Ascending aorta (tissue), 2 donors: ENCODE data around the gene SYNJ2. TPM values are rescaled to one million over a fixed set of nuclear protein-coding genes. Genes with fewer than 3 reads are reported as not detected.

Source experiments
- DNase-seq, 2 donors: peaks; one replicate each; pipeline ENCODE4 v3.0.0-alpha.2; 2019; ENCODE audit warnings: low spot score in 2 of 2
- H3K27ac ChIP-seq, 2 donors: fragments of 200-600 bp; sonication (generic); one replicate each; pipeline ENCODE4 v1.5.1; 2016 to 2017; ENCODE audit warnings: mild to moderate bottlenecking in 1 of 2
- H3K27me3 ChIP-seq: fragments of 200-600 bp; sonication (generic); one replicate; pipeline ENCODE4 v1.5.1; 2017
- H3K36me3 ChIP-seq, 2 donors: fragments of 200-600 bp; sonication (generic); one replicate each; pipeline ENCODE4 v1.5.1; 2016
- H3K4me1 ChIP-seq, 2 donors: fragments of 200-600 bp; sonication (generic); one replicate each; pipeline ENCODE4 v1.5.1; 2016 to 2017; ENCODE audit warnings: mild to moderate bottlenecking in 1 of 2
- H3K4me3 ChIP-seq, 2 donors: fragments of 200-600 bp; sonication (generic); one replicate each; pipeline ENCODE4 v1.5.1; 2016 to 2017; ENCODE audit warnings: mild to moderate bottlenecking in 1 of 2
- H3K9me3 ChIP-seq, 2 donors: fragments of 200-600 bp; sonication (generic); one replicate each; pipeline ENCODE4 v1.5.1; 2016
- intact Hi-C: fragments of 100-400 bp; cut with DNase I; formaldehyde crosslinking; loops from one replicate; pipeline ENCODE4 v1.15.1; 2023
- total RNA-seq: library from RNA; depleted of rRNA; stranded (reverse); fragments of >200 nt; gene quantifications from one replicate; pipeline ENCODE4 v1.1.0, GENCODE V29; 2016
- TF ChIP-seq, protein P1 (sequence below), 3 experiments: fragments of 200-600 bp in 2 of 3; fragments of 450-650 bp in 1 of 3; sonication (generic) in 2 of 3; IDR thresholded peaks; one replicate each; pipeline ENCODE4 v1.5.1; 2016 to 2019; ENCODE audit warnings: antibody characterized with exemption in 3 of 3, mild to moderate bottlenecking in 1 of 3, moderate library complexity in 1 of 3

The SYNJ2 gene
- total RNA-seq, 1 donor from 2014 or later: 3.0 TPM

DNA sequence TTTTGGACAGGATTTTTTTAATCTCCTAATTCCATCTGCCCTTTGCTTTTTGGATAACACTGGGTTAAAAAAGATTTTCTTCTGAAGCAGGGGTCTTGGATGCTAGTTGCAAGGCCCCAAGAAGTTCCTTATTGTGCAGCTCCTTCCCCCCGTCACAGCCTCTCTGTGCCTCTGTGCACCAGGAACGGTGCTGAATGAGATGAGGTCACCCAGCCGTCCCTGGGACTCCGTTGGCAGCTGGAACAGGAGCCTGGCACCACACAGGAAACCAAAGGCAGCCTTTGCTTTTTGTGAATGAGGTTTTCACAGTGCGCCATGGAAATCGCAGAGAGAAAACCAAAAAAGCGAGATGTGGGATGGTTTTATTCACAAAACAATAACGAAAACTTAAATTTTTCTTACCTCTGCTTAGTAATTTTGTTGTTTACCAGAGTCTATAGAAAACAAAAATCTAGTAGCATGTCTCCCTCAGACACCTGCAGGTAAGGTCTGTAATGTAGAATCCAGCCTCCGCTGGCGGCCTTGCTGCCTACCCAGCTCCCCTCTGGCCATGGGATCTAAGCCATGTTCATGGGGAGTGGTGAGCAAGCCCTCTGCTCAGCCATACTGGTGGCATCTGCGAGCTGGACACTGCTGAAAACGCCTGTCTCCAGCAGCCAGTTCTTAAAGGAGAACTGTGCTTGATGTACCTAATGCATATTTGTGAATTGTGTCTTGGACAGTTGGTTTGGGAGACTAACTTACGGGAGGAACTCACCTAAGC is 40.4 kb upstream of the SYNJ2 start:
- Histone ChIP-seq H3K27ac (no peak overlapping the region), H3K27me3 (no peaks in the 10 kb centered on the region), H3K9me3 (no peaks in the 10 kb centered on the region), H3K36me3 (peaks cover 84 to 93% of the 10 kb centered on the region in 2 donors), H3K4me1 (no peaks in the 10 kb centered on the region), H3K4me3 (no peak overlapping the region)
- intact Hi-C loops: no loop called here
- no peak for DNase-seq
- TF ChIP-seq, protein P1, sequence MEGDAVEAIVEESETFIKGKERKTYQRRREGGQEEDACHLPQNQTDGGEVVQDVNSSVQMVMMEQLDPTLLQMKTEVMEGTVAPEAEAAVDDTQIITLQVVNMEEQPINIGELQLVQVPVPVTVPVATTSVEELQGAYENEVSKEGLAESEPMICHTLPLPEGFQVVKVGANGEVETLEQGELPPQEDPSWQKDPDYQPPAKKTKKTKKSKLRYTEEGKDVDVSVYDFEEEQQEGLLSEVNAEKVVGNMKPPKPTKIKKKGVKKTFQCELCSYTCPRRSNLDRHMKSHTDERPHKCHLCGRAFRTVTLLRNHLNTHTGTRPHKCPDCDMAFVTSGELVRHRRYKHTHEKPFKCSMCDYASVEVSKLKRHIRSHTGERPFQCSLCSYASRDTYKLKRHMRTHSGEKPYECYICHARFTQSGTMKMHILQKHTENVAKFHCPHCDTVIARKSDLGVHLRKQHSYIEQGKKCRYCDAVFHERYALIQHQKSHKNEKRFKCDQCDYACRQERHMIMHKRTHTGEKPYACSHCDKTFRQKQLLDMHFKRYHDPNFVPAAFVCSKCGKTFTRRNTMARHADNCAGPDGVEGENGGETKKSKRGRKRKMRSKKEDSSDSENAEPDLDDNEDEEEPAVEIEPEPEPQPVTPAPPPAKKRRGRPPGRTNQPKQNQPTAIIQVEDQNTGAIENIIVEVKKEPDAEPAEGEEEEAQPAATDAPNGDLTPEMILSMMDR (IDR thresholded peaks at IDR 0.05): no peak

DNA sequence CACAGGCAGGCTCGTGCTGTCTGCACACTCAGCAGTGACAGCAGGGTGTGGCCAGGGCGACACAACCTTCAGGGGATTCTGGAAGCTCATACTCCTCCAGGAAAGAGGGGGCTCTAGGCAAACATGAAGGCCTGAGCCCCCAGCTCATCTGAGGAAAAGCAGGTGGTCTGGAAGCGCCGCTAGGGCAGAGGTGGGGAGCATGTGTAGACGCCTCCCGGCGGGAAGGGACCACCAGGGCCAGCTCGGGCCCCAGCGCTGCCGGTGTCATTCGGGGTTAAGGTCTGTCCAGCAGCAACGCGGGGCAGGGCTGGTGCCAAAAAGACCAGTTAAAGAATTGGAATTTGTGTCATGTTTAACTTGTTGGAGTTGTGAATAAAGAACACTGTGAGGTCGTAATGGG is 39.3 kb upstream of the SYNJ2 start:
- no peak for DNase-seq
- no peaks in the 10 kb centered on the region for H3K4me1 ChIP-seq
- intact Hi-C loops: no loop called here
- no peaks in the 10 kb centered on the region for H3K27me3 ChIP-seq
- H3K36me3 ChIP-seq: peaks cover 78 to 86% of the 10 kb centered on the region in 2 donors
- H3K4me3 ChIP-seq: no peak overlapping the region
- TF ChIP-seq, protein P1 (IDR thresholded peaks at IDR 0.05): no peak
- no peak overlapping the region for H3K27ac ChIP-seq
- no peaks in the 10 kb centered on the region for H3K9me3 ChIP-seq

DNA sequence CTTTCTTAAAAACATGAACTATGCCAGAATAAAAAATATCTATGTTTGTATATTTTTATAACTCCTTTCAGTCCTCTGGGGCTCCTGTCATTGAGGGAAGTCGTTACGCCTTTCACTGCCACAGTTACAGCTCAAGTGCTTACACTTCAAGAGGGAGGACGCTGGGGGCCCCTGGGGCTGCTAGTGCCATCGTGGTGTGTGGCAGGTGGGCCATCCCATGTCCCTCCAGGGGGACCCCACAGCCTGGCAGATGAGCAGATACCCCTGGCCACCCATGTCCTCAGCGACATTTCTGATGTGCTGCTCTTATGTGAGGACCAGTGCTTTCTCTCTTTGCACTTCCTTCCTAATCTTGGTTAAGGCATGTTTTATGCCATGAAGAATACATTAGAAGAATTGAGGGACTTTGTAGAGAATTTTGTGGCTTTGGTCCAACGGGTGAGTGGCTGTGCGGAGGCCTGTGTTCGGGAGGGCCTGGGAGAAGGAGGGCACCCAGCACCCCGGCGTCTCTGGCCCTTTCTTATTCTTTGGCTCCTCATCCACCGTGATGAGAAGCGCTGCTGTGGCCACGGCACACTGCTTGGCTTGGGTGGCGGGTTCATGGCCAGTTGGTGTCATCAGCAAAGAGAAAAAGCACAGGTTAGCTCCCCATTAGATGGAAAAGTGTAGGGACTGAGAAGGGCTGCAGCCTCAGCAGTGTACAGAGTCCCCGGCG is 38.3 kb upstream of the SYNJ2 start:
- no peak for DNase-seq
- peaks cover 70 to 76% of the 10 kb centered on the region in 2 donors for H3K36me3 ChIP-seq
- H3K4me1 ChIP-seq: no peaks in the 10 kb centered on the region
- TF ChIP-seq, protein P1 (IDR thresholded peaks at IDR 0.05): no peak
- no peaks in the 10 kb centered on the region for H3K27me3 ChIP-seq
- intact Hi-C loops: no loop called here
- H3K9me3 ChIP-seq: no peaks in the 10 kb centered on the region
- no peak overlapping the region for H3K27ac ChIP-seq
- H3K4me3 ChIP-seq: no peak overlapping the region

DNA sequence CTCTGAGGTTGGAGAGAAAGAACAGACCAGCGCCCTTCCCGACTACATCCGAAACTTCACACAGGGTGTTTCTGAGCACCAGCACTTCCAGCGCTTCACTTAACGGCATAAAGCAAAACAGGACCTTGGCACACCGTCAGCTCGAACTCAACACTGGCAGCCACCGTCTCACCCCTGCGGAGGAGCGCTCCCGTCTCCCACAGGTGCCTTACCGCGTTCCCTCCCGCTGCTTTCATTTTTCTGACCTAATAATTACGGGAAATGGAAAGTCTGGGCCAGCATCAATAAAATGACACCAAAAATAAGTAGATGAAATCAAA is 37.7 kb upstream of the SYNJ2 start:
- no peak overlapping the region for H3K4me3 ChIP-seq
- no peaks in the 10 kb centered on the region for H3K27me3 ChIP-seq
- H3K36me3 ChIP-seq: peaks cover 65 to 71% of the 10 kb centered on the region in 2 donors
- H3K9me3 ChIP-seq: no peaks in the 10 kb centered on the region
- no peak for DNase-seq
- H3K4me1 ChIP-seq: no peaks in the 10 kb centered on the region
- H3K27ac ChIP-seq: no peak overlapping the region
- TF ChIP-seq, protein P1 (IDR thresholded peaks at IDR 0.05): no peak
- intact Hi-C loops: no loop called here

DNA sequence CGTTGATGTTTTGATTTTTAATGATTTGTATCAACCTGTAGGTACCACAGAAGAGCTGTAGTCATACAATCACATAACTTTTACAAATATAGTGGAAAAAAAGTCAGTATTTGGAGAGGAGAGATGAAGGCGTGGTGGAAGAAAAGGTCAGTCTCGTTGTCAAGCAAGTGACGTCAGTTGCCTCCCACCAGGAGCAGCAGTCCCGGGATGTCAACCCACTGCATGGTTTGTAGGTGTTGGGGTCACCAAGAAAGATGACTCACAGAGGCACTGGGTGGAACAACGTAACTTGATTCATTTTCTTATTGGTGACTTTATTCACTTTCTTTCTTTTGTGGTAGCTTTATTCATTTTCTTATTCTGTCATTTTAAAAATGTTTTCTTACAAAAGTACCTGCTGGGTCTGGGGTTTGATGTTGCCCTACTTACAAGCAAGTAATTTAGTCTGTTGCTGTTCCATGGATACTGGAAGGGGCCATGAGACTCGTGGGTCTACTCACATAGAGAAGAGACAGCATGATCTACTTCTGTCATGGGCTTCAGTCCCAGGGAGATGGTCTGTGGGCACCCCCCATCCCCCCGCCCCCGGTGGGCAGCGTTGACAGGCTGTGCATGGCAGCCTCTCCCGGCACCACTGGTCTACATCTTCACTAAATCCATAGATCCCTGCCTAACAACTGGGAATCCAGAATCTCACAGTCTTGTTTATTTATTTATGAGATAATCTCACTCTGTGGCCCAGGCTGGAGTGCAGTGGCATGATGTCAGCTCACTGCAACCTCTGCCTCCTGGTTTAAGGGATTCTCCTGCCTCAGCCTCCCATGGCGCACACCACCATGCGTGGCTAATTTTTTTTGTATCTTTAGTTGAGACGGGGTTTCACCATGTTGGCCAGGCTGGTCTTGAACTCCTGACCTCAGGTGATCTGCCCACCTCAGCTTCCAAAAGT is 36.4 kb upstream of the SYNJ2 start:
- no peaks in the 10 kb centered on the region for H3K4me1 ChIP-seq
- H3K36me3 ChIP-seq: peaks cover 52 to 57% of the 10 kb centered on the region in 2 donors
- no peaks in the 10 kb centered on the region for H3K27me3 ChIP-seq
- TF ChIP-seq, protein P1 (IDR thresholded peaks at IDR 0.05): no peak
- H3K9me3 ChIP-seq: no peaks in the 10 kb centered on the region
- no peak for DNase-seq
- H3K27ac ChIP-seq: no peak overlapping the region
- no peak overlapping the region for H3K4me3 ChIP-seq
- intact Hi-C loops: no loop called here
